HepG2 (cell line): ENCODE results near the gene HPCAL1. TPM values are rescaled to one million over a fixed set of nuclear protein-coding genes. Genes with fewer than 3 reads are reported as not detected.

ENCODE experiments used
- AGO2 ChIP-seq: fragments of 200-400 bp; formaldehyde crosslinking; optimal IDR thresholded peaks from 2 replicates; pipeline ENCODE3; 2017; ENCODE audit warnings: mild to moderate bottlenecking, low read depth, low read length, moderate library complexity
- ARNT ChIP-seq: fragments of 450-650 bp; IDR thresholded peaks from 2 replicates; pipeline ENCODE4 v1.6.1; 2017
- ATM ChIP-seq: fragments of 450-650 bp; IDR thresholded peaks from 2 replicates; pipeline ENCODE4 v1.7.1; 2017; ENCODE audit warnings: mild to moderate bottlenecking, borderline replicate concordance
- BCL6 ChIP-seq: IDR thresholded peaks from 2 replicates; pipeline ENCODE4 v1.6.1; 2016; ENCODE audit warnings: missing genetic modification reagents, missing compliant biosample characterization
- CREM ChIP-seq, 2 experiments: sonication (generic) in 1 of 2; formaldehyde crosslinking in 1 of 2; IDR thresholded peaks; 2 replicates each; pipeline versions ENCODE4 v1.4.0 to v1.6.1; 2016 to 2020; ENCODE audit warnings: antibody characterized with exemption in 1 of 2, mild to moderate bottlenecking in 1 of 2, missing genetic modification reagents in 1 of 2
- KMT2A ChIP-seq: sonication (generic); formaldehyde crosslinking; IDR thresholded peaks from 2 replicates; pipeline ENCODE4 v1.4.0; 2020; ENCODE audit warnings: missing genetic modification reagents
- NCOA5 ChIP-seq: sonication (generic); formaldehyde crosslinking; IDR thresholded peaks from 2 replicates; pipeline ENCODE4 v1.4.0; 2020; ENCODE audit warnings: missing genetic modification reagents
- NFIB ChIP-seq: sonication (generic); formaldehyde crosslinking; IDR thresholded peaks from 2 replicates; pipeline ENCODE4 v1.9.0; 2021; ENCODE audit warnings: missing genetic modification reagents, mild to moderate bottlenecking, borderline replicate concordance
- SAP130 ChIP-seq: IDR thresholded peaks from 2 replicates; pipeline ENCODE4 v1.6.1; 2016; ENCODE audit warnings: low read depth
- YEATS2 ChIP-seq: sonication (generic); formaldehyde crosslinking; IDR thresholded peaks from 2 replicates; pipeline ENCODE4 v1.4.0; 2020; ENCODE audit warnings: missing genetic modification reagents, borderline replicate concordance
- ZFX ChIP-seq: sonication (generic); formaldehyde crosslinking; IDR thresholded peaks from 2 replicates; pipeline ENCODE4 v1.4.0; 2020; ENCODE audit warnings: mild to moderate bottlenecking, low read depth, missing genetic modification reagents, moderate library complexity
- ZKSCAN5 ChIP-seq: sonication (generic); formaldehyde crosslinking; IDR thresholded peaks from 2 replicates; pipeline ENCODE4 v1.5.1; 2020; ENCODE audit warnings: mild to moderate bottlenecking, missing genetic modification reagents
- ZNF160 ChIP-seq: sonication (generic); formaldehyde crosslinking; IDR thresholded peaks from 2 replicates; pipeline ENCODE4 v1.8.0; 2022; ENCODE audit warnings: mild to moderate bottlenecking, inconsistent platforms, missing genetic modification reagents
- ZNF207 ChIP-seq: fragments of 450-650 bp; IDR thresholded peaks from 2 replicates; pipeline ENCODE4 v1.6.1; 2016; ENCODE audit warnings: antibody characterized with exemption, borderline replicate concordance
- ZNF276 ChIP-seq: sonication (generic); formaldehyde crosslinking; IDR thresholded peaks from 2 replicates; pipeline ENCODE4 v1.4.0; 2020; ENCODE audit warnings: mild to moderate bottlenecking, low read depth, missing genetic modification reagents
- ZNF33A ChIP-seq: sonication (generic); formaldehyde crosslinking; IDR thresholded peaks from 2 replicates; pipeline ENCODE4 v1.5.1; 2020; ENCODE audit warnings: missing genetic modification reagents, mild to moderate bottlenecking, moderate library complexity, borderline replicate concordance
- ZNF33B ChIP-seq: sonication (generic); formaldehyde crosslinking; IDR thresholded peaks from 2 replicates; pipeline ENCODE4 v1.5.1; 2020; ENCODE audit warnings: mild to moderate bottlenecking, missing genetic modification reagents
- ZNF44 ChIP-seq: sonication (generic); formaldehyde crosslinking; IDR thresholded peaks from 2 replicates; pipeline ENCODE4 v1.5.1; 2020; ENCODE audit warnings: mild to moderate bottlenecking, missing genetic modification reagents
- ZNF510 ChIP-seq: sonication (generic); formaldehyde crosslinking; IDR thresholded peaks from 2 replicates; pipeline ENCODE4 v1.4.0; 2020; ENCODE audit warnings: low read depth, mild to moderate bottlenecking, missing genetic modification reagents
- ZNF775 ChIP-seq: sonication (generic); formaldehyde crosslinking; IDR thresholded peaks from 2 replicates; pipeline ENCODE4 v1.4.0; 2020; ENCODE audit warnings: missing genetic modification reagents, mild to moderate bottlenecking, moderate library complexity, borderline replicate concordance
- ZXDC ChIP-seq: sonication (generic); formaldehyde crosslinking; IDR thresholded peaks from 2 replicates; pipeline ENCODE4 v1.5.0; 2020; ENCODE audit warnings: mild to moderate bottlenecking, missing genetic modification reagents
- ZZZ3 ChIP-seq: sonication (generic); formaldehyde crosslinking; IDR thresholded peaks from 2 replicates; pipeline ENCODE4 v1.4.0; 2020; ENCODE audit warnings: missing genetic modification reagents, mild to moderate bottlenecking, borderline replicate concordance
- polyA plus RNA-seq, 8 experiments: library from polyadenylated mRNA; depleted of rRNA in 3 of 8; stranded (reverse) in 7 of 8; unstranded in 1 of 8; fragments of >200 nt; fragmentation: Illumina TruSeq in 4 of 8; extraction: Trizol in 4 of 8; gene quantifications; 2 replicates each; pipeline versions ENCODE4 v1.2.1 to v1.2.3, GENCODE V29; 2011 to 2016; ENCODE audit warnings: low read depth in 4 of 8, missing spikeins in 1 of 8, mixed read lengths in 1 of 8; ENCODE audit not compliant: insufficient read depth in 1 of 8
- total RNA-seq, 5 experiments: library from RNA; depleted of rRNA; stranded (reverse); fragments of >200 nt; fragmentation: Illumina TruSeq; extraction: Trizol; gene quantifications; 2 replicates each; pipeline ENCODE4 v1.2.3, GENCODE V29; 2016; ENCODE audit warnings: low read depth in 1 of 5
- TF ChIP-seq, protein P1 (sequence below): sonication (generic); formaldehyde crosslinking; IDR thresholded peaks from 2 replicates; pipeline ENCODE4 v1.9.0; 2021; ENCODE audit warnings: missing genetic modification reagents, borderline replicate concordance

HPCAL1 gene
- total and polyA plus RNA-seq, 2 of the 13 experiments (the other 11 are each of a cell fraction or from before 2014, with no cell fraction given) = 29.5 to 29.9 TPM

- TF ChIP-seq, protein P1, sequence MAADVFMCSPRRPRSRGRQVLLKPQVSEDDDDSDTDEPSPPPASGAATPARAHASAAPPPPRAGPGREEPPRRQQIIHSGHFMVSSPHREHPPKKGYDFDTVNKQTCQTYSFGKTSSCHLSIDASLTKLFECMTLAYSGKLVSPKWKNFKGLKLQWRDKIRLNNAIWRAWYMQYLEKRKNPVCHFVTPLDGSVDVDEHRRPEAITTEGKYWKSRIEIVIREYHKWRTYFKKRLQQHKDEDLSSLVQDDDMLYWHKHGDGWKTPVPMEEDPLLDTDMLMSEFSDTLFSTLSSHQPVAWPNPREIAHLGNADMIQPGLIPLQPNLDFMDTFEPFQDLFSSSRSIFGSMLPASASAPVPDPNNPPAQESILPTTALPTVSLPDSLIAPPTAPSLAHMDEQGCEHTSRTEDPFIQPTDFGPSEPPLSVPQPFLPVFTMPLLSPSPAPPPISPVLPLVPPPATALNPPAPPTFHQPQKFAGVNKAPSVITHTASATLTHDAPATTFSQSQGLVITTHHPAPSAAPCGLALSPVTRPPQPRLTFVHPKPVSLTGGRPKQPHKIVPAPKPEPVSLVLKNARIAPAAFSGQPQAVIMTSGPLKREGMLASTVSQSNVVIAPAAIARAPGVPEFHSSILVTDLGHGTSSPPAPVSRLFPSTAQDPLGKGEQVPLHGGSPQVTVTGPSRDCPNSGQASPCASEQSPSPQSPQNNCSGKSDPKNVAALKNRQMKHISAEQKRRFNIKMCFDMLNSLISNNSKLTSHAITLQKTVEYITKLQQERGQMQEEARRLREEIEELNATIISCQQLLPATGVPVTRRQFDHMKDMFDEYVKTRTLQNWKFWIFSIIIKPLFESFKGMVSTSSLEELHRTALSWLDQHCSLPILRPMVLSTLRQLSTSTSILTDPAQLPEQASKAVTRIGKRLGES (CRISPR knock-in tag) = no peak
- TF ChIP-seq NFIB (CRISPR knock-in tag) (no peak), ZFX (CRISPR knock-in tag) (no peak), ZXDC (CRISPR knock-in tag) (no peak), NCOA5 (no peak), ZKSCAN5 (CRISPR knock-in tag) (no peak), SAP130 (CRISPR knock-in tag) (no peak), KMT2A (CRISPR knock-in tag) (peak; percentile 79; the same call in 1 of the 2 replicates), ZNF44 (CRISPR knock-in tag) (no peak), AGO2 (peak; percentile 76), ZNF510 (CRISPR knock-in tag) (no peak), ZNF276 (no peak), ZNF33A (CRISPR knock-in tag) (no peak), CREM (IDR thresholded peaks at IDR 0.05) (no peak), CREM (CRISPR knock-in tag; IDR thresholded peaks at IDR 0.05) (no peak), ZNF207 (no peak), YEATS2 (CRISPR knock-in tag) (no peak), ATM (no peak), ZNF160 (CRISPR knock-in tag) (no peak), BCL6 (0 out of 2 replicates have a peak, but pooled peaks have one; percentile 9), ZNF33B (CRISPR knock-in tag) (no peak), ZNF775 (CRISPR knock-in tag) (no peak), ARNT (no peak), ZZZ3 (no peak)
Measured at GRCh38 chr2:10447300-10447894, 144.7 kb downstream of the HPCAL1 start (continued).
